HG03575 (cell line): ENCODE results near the gene RAD51C.
"Not testable (repeated sequence)": the region's sequence is repeated elsewhere in the genome, so short reads cannot be mapped to it uniquely, and the experiment has no call there.

ENCODE experiments used
- ATAC-seq: cut with Tn5 transposase; IDR thresholded peaks from one replicate; pipeline ENCODE4 v1.9.1; 2021; ENCODE audit not compliant: unreplicated experiment, insufficient number of reproducible peaks, low FRiP score; ENCODE audit errors: extremely low read depth

RAD51C gene

DNA sequence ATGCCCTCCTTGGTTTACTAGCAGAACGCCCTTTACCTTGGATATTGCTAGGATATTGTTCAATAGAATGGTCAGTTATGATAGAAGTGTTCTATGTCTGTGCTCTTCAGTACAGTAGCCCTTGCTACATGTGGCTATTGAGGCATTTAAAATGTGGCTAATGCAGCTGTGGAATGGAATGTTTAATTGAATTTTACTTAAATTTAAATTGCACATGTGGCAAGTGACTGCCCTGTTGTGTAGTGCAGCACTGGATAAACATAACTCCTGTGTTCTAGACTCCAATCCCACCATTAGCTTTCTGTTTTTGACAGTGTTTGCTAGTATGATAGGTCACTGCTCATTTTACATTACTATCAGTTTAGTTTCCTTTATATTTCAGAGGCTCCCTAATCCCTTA is 29.9 kb downstream of the RAD51C start:
- ATAC-seq = no peak

DNA sequence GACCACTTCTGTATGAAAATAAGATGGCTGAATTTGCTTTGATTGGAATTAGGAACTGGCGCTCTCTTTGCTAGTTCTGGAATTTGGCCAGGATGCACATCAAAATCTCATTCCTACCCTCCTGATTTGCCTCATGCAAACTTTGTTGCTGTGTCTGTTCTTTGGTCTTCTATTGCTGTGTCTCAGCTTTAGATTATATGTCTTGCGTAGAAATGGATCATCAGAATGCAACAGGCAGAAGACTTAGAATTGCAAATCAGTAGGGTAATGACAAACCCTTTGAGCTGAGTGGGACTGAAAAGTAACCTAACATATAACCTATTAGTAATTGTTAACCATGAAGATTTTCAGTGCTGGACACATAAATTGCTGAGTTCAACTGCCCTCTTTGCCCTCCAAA is 30.3 kb downstream of the RAD51C start:
- no peak for ATAC-seq

DNA sequence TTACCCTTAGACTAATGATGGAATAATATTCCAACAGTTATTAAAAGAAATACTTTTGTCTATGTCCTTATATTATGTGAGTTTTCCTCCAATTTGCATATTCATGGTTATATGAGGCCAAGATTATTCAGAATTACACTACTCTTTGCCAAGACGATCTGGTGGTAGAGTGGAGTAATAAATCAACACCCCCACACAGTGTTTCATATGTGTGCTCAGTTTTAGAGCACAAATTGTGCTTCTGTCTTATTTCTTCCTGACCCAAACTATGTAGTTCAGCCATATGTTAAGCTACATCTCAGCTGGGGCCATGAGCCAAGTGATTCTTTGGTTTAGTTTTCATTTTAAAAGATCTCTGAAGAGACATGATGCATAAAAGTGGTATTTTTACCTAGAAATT is 36.4 kb downstream of the RAD51C start:
- no peak for ATAC-seq

DNA sequence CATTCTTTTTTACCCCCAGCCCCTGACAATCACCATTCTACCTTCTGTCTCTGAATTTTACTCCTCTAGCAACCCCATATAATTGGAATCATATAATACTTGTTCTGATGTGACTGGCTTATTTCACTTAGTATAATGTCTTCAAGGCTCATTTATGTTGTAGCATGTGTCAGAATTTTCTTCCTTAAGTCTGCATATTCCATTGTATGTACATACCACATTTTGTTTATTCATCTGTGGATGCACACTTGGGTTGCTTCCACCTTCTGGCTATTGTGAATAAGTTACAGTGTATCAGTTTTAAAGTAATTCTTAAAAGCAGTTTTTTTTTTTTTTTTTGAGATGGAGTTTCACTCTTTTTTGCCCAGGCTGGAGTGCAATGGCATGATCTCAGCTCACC is 38.5 kb downstream of the RAD51C start:
- ATAC-seq = no peak

DNA sequence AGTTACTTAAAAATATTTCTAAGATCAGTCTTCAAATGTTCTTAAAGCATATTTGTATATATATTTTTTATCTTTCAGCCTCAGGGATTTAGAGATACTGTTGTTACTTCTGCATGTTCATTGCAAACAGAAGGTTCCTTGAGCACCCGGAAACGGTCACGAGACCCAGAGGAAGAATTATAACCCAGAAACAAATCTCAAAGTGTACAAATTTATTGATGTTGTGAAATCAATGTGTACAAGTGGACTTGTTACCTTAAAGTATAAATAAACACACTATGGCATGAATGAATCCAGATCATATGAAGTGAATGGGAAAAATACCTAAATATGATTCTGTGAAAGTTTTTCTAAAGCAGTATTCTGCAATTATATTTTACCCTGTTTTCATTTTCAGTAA is 41.6 kb downstream of the RAD51C start:
- ATAC-seq = no peak

DNA sequence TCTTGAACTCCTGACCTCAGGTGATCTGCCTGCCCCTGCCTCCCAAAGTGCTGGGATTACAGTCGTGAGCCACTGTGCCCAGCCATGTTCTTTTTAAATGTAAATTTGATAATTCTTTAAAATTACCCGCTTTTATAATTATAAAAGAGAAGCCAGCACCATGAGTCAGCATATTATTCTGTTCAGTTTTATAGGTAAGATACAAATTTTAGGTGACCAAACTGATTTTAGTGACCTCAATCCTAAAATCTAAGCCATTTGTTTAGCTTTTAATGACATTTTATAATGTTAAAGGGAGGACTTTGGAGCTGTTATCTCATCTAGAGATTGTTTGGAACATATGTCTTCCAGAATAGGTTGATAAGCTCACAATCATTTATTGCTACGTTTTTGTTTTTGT is 42.4 kb downstream of the RAD51C start:
- no peak for ATAC-seq

DNA sequence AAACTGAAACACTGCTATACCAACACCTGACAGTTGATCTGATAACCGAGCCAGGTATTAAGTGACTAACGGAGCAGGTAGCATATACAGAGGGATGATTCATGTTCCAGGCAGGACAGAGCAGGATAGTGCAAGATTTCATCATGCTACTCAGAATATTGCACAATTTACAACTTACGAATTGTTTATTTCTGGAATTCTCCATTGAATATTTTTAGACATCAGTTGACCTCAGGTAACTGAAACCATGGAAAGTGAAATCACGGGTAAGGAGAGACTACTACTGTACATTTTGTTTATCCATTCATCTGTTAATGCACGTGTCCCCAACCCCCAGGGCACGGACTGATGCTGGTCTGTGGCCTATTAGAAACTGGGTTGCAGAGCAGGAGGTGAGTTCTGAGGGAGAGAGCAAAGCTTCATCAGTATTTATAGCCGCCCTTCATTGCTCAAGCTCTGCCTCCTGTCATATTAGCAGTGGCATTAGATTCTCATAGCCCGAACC is 48.8 kb downstream of the RAD51C start:
- no peak for ATAC-seq

DNA sequence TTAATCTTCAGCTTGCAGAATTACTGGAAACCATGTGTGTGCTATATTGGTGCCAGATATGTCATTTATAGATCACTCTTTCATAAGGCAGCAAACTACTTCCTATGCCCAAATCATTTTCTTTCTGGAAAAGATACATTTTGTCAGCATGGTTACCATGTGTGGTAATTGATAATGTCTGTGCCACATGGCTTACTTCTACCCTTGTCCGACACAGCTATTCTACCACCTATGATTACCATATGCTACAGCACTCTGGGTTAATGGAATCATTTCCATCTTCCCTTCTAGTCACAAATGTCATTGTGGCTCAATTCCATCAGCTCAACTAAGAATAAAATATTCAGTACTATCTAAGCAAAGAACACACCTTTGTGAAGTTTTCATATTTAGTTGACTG is 55.3 kb downstream of the RAD51C start:
- no peak for ATAC-seq

DNA sequence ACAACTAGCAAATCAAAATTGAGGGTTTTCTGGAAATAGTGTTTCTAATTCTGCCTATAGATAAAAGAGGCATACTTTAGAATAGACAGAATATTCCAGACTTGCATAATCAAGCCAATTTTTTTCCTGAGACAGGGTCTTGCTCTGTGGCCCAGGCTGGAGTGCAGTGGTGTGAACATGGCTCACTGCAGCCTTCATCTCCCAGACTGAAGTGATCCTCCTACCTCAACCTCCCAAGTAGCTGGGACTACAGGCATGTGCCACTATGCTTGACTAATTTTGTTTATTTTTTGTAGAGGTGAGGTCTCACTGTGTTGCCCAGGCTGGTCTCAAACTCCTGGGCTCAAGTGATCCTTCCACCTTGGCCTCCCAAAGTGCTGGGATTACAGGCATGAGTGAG is 57.2 kb downstream of the RAD51C start:
- not testable (repeated sequence) for ATAC-seq

DNA sequence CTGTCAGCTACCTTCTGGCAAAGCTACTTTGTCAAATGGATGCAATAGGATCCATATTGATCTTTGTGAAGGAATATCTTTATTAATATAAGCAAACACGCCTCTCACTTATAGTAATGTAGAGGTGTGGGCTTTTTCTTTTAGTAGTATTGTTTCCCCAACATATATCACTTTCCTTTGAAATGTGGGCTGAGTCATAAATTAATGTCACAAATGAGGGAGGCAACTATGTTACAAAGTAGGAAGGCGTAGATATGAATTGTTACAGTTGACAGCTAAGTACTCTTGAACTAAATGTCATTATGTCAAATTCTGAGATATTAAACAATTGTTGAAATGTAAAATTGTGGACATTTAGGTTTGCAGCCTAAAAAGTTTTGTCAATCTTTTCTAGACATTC is 60.6 kb downstream of the RAD51C start:
- ATAC-seq = no peak

DNA sequence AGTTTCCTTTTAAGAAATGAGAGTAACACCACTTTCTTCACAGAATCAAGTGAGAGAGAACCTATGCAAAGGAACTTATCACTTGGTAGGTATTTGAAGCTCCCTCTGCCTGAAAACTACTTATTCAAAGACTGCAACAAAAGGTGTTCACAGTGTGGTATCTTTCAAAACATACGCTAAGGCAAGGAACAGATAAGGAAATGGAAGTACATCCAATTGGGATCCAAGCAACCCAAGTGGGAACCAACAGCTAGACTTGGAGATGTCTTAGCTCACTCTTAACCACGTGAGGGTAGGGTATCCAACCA is 62.8 kb downstream of the RAD51C start:
- no peak for ATAC-seq

DNA sequence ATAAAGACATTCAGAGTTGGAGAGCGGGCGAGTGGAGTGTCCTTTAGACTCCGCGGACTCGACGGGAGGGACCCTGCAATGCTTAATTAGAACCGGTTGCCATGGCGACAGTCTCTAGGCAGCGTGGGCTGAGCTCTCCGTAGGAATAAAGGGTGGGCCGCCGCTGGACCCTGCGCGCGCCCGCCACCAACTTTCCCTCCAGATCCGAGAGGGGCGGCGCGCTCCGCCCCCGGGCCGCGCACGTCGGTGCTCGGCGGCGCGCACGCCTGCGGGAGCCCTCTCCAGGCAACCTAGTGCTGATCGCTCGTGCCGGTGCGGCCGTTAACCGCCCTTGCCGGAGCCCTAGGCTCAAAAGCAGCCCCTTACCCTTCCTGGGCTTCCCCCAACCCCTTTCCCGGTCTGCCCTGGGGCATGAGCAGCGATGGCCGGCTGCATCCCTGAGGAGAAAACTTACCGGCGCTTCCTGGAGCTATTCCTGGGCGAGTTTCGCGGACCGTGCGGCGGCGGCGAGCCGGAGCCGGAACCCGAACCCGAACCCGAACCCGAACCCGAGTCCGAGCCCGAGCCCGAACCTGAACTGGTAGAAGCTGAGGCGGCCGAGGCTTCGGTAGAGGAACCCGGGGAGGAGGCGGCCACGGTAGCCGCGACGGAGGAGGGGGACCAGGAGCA is 63.3 kb downstream of the RAD51C start, which contains the start of gene PPM1E:
Gene PPM1E (plus strand): TSS at position 278 of the 669 bp plus-strand sequence.
- ATAC-seq = no peak

DNA sequence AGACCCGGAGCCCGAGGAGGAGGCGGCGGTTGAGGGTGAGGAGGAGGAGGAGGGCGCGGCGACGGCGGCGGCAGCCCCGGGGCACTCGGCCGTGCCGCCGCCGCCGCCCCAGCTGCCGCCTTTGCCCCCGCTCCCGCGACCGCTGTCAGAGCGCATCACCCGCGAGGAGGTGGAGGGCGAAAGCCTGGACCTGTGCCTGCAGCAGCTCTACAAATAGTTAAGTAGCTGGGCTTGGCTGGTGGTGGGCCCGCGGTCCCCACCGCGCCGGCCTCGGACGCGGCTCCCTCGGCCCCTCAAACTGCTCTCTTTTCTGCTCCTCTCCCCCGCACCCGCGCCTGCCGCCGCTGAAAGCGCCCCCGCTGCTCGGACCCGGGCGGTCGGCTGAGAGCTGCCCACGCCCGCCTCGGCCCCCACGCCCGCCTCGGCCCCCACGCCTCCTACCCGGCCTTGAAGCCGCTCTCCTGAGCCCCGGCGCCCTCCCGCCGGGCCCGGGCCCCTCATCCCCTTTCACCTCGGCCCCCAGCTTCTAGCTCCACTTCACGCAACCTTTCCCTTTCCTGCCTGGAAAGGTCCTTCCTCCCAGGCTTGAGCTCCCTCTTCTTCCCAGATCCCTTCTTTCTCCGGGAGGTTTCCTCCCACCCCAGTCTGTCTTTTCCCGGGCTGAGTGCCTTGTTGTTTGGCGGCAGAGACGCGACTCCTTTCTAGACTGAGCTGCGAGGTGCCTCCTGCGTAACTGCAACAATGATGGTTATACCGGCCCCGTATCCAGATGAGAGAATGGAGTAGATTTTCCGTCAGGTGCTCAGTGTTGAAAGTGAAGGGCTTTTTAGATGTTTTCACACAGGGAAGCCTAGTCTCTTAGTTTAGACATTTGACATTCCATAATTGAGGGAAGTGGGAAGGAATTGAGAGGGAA is 64.1 kb downstream of the RAD51C start:
- no peak for ATAC-seq

DNA sequence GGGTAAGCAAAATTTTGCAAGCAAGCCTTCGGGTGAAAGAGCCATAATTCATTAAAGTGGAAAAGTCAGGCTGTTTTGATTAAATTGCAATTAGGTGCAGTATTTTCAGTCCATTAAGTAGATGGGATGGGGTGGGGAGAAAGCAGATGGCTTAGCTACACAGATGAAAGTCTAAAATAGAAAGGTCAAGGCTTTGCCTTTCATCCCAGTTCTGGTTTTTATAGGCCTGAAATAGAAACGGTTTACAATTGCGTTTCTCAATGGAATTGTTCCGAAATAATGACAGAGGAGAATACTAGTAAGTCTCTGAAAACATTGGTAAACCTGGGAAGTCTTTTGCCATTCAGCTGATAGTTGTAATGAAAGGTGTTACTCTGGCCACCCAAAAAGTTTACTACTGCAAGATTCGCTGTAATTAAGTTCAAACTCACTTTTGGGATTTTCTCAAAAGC is 64.8 kb downstream of the RAD51C start:
- no peak for ATAC-seq

DNA sequence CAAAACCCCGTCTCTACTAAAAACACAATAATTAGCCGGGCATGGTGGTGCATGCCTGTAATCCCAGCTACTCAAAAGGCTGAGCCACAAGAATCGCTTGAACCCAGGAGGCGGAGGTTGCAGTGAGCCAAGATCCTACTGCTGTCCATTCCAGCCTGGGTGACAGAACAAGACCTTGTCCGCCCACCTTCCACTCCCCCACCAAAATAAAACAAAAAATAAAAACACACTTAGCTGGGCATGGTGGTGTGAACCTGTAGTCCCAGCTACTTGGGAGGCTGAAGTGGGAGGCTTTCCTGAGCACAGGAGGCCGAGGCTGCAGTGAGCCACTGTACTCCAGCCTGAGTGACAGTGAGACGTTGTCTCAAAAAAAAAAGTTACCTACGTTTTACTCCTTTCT is 66.5 kb downstream of the RAD51C start:
- no peak for ATAC-seq

DNA sequence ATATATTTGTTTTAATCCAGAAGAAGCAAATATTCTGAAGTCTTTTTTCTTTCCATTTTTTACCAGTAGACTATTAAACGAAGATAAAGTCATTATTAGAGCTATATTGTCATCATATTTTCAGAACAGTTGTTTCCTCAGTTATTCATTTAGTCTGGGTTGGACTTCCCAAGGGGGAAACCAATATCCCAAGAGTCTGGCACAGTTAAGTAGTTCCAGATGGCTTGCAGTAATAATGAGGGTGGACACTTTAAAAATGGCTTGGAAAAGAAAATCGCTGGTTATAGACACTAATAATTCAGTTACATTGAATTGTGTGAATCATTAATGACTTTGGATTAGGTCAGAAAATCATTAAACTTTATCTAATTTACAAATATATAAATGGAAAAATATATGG is 67.1 kb downstream of the RAD51C start:
- ATAC-seq = no peak

DNA sequence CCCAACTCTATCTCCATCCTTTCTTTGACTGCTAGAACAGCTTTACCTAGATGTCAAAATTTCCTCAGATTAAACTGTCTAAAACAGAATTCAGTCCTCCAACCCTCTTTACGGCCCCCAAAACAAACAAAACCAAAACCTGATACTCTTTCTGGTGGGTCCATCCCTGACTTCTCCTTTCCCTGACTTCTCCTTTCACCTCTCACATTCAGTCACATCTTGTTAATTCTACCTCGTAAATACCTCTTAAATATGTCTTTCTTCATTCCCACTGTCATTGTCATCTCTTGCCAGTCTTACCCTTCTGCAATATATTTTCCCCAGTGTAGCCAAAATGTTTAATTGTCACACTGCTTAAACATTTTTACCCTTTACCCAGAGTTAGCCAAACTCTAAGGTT is 67.8 kb downstream of the RAD51C start:
- no peak for ATAC-seq

DNA sequence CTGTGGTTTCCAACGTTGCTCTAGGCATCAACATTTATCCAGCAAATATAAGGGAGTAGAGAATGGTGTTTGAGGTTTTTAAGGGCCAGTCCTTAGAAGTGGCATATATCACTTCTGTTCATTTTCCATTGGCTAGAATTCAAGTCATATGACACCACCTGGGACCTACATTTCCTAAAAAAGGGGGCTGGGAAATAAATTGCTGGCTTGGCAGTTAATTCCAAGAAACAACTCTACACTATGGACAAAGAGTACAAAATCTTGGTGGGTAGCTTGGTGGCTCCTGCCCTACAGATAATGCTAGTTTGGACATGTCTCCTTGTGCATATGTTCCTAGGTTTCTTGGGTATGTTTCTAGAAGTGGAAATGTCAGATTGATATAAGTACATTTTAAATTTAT is 70.9 kb downstream of the RAD51C start:
- ATAC-seq = no peak

DNA sequence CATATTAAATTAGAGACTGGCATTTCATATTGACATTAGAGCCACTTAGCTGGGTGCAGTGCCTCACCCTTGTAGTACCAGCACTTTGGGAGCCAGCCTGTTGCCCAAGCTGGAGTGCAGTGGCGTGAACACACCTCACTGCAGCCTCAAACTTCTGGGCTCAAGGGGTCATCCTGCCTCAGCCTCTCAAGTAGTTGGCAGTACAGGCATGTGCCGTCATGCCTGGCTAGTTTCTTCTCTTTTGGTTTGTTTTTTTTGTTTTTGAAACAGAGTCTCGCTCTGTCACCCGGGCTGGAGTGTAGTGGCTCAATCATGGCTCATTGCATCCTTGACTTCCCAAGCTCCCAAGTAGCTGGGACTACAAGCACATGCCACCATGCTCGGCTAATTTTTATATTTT is 72.0 kb downstream of the RAD51C start:
- ATAC-seq = no peak

DNA sequence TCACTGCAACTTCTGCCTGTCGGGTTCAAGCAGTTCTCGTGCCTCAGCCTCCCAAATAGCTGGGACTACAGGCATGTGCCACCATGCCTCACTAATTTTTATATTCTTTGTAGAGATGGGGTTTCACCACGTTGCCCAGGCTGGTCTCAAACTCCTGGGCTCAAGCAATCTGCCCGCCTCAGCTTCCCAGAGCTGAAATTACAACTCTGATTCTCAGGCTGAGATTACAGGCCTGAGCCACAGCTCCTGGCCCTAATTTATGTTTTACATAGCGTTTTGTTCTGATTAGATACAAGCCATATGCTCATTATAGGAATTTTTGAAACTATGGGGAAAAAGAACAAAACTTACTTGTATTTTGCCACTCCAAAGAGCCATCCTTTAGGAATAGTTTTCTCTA is 86.1 kb downstream of the RAD51C start:
- not testable (repeated sequence) for ATAC-seq
